ENCODE measurements around the gene CYB561D1. TPM values are rescaled to one million over a fixed set of nuclear protein-coding genes. Genes with fewer than 3 reads are reported as not detected.

Gene CYB561D1
- total RNA-seq, 2 experiments from 2014 or later, result 12.0 to 15.0 TPM

DNA sequence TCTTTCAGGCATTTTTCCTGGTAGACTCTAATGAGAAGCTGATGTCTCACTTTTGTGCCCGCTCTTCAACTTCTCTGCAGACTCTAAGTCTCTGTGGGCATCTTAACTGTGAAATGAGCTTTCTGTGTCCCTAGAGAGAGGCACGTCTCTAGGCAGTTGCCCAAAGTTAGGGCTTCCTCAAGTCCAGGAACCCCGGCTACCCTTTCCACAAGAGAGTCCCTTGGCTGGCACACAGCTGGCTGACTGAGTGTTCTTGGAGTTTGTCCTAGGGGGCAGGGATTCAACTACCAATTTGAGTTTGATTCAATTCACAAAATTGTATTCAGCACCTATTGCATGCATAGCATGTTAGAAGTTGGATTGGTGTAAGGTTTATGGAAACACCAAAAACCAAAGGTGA lies 47.2 kb downstream of the CYB561D1 start:
- ChIA-PET CTCF (interaction anchor here (1.7 to 2.1 kb wide), 2 partner anchors 8 to 99 kb away, joined by 6 read pairs; no protein-coding TSS in a partner anchor), POLR2A (interaction anchor here (0.9 kb wide), 1 partner anchor 8 kb away, joined by 3 read pairs; no protein-coding TSS in a partner anchor)
- no peaks in the 10 kb centered on the region for H3K36me3 ChIP-seq (ENCODE audit: insufficient read depth, low read length)
- Mint-ChIP-seq H3K27ac (no peak overlapping the region), H3K36me3 (ENCODE audit: low read depth) (no peaks in the 10 kb centered on the region), H3K4me1 (ENCODE audit: low read depth) (peaks cover 1% of the 10 kb centered on the region), H3K9me3 (no peaks in the 10 kb centered on the region), H3K27me3 (no peaks in the 10 kb centered on the region), H3K4me3 (no peak overlapping the region)
- intact Hi-C loops (cut with DNase I, micrococcal nuclease), result no loop called here
- H3K9me3 ChIP-seq (ENCODE audit: control insufficient read depth in 1 of 2, insufficient read depth in 1 of 2, low read length in 2 of 2), result no peaks in the 10 kb centered on the region
- no peaks in the 10 kb centered on the region for H3K27me3 ChIP-seq (ENCODE audit: control insufficient read depth in 1 of 2, insufficient read depth in 2 of 2, low read length in 2 of 2)
- no peaks in the 10 kb centered on the region for H3K4me1 ChIP-seq (ENCODE audit: insufficient read depth, low read length)
- no peak overlapping the region for H3K27ac ChIP-seq (ENCODE audit: low read depth in 1 of 2, low read length in 2 of 2)
- DNase-seq, result no peak
- H3K4me3 ChIP-seq (ENCODE audit: low read length), result no peak overlapping the region
- ATAC-seq (ENCODE audit: poor library complexity), result no peak
- TF ChIP-seq, protein P1, sequence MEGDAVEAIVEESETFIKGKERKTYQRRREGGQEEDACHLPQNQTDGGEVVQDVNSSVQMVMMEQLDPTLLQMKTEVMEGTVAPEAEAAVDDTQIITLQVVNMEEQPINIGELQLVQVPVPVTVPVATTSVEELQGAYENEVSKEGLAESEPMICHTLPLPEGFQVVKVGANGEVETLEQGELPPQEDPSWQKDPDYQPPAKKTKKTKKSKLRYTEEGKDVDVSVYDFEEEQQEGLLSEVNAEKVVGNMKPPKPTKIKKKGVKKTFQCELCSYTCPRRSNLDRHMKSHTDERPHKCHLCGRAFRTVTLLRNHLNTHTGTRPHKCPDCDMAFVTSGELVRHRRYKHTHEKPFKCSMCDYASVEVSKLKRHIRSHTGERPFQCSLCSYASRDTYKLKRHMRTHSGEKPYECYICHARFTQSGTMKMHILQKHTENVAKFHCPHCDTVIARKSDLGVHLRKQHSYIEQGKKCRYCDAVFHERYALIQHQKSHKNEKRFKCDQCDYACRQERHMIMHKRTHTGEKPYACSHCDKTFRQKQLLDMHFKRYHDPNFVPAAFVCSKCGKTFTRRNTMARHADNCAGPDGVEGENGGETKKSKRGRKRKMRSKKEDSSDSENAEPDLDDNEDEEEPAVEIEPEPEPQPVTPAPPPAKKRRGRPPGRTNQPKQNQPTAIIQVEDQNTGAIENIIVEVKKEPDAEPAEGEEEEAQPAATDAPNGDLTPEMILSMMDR (IDR thresholded peaks at IDR 0.05), result no peak

DNA sequence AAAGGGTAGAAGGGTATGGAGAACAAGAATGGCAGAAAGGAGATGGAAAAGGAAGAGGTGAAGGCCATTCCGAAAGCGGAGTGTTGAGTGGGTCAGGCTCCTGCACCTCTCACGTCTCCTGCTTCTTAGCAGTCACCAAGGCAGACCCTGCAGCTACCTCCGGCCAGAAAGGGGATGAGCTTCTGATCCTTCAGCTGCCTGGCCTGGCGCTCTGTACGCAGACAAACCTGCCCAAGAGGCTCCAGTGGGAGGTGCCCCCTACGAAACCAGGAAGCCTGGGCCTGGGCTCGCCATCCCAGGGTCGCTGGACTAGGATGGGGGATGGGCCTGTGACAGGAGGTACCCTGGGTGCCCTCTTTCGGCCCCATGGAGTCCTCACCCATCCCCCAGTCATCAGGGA lies 48.8 kb downstream of the CYB561D1 start:
- H3K4me1 Mint-ChIP-seq (ENCODE audit: low read depth), result peaks cover 17% of the 10 kb centered on the region

DNA sequence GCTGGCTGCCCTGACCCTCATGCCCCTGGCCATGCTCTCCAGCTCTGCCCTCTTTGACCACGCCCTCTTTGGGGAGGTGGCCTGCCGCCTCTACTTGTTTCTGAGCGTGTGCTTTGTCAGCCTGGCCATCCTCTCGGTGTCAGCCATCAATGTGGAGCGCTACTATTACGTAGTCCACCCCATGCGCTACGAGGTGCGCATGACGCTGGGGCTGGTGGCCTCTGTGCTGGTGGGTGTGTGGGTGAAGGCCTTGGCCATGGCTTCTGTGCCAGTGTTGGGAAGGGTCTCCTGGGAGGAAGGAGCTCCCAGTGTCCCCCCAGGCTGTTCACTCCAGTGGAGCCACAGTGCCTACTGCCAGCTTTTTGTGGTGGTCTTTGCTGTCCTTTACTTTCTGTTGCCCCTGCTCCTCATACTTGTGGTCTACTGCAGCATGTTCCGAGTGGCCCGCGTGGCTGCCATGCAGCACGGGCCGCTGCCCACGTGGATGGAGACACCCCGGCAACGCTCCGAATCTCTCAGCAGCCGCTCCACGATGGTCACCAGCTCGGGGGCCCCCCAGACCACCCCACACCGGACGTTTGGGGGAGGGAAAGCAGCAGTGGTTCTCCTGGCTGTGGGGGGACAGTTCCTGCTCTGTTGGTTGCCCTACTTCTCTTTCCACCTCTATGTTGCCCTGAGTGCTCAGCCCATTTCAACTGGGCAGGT lies 49.5 kb downstream of the CYB561D1 start:
- Histone ChIP-seq H3K4me1 (ENCODE audit: insufficient read depth, low read length) (peaks cover 9% of the 10 kb centered on the region), H3K9me3 (ENCODE audit: control insufficient read depth in 1 of 2, insufficient read depth in 1 of 2, low read length in 2 of 2) (no peaks in the 10 kb centered on the region), H3K27ac (ENCODE audit: low read depth in 1 of 2, low read length in 2 of 2) (no peak overlapping the region), H3K4me3 (ENCODE audit: low read length) (no peak overlapping the region), H3K27me3 (ENCODE audit: control insufficient read depth in 1 of 2, insufficient read depth in 2 of 2, low read length in 2 of 2) (no peaks in the 10 kb centered on the region), H3K36me3 (ENCODE audit: insufficient read depth, low read length) (no peaks in the 10 kb centered on the region)
- no peak overlapping the region for H3K27ac Mint-ChIP-seq
- TF ChIP-seq, protein P1 (IDR thresholded peaks at IDR 0.05), result no peak
- H3K4me1 Mint-ChIP-seq (ENCODE audit: low read depth), result peaks cover 22% of the 10 kb centered on the region
- no peaks in the 10 kb centered on the region for H3K9me3 Mint-ChIP-seq
- intact Hi-C loops (cut with DNase I, micrococcal nuclease), result no loop called here
- ChIA-PET POLR2A (no interaction called here), CTCF (interaction anchor here (0.5 to 3.7 kb wide), 2 partner anchors 59 to 96 kb away, joined by 3 to 43 read pairs; no protein-coding TSS in a partner anchor)
- no peaks in the 10 kb centered on the region for H3K27me3 Mint-ChIP-seq
- H3K36me3 Mint-ChIP-seq (ENCODE audit: low read depth), result peaks cover 14% of the 10 kb centered on the region
- DNase-seq, result peak in 1 of 14 experiments; percentile 28
- no peak overlapping the region for H3K4me3 Mint-ChIP-seq
- no peak for ATAC-seq (ENCODE audit: poor library complexity)

More for the DNA sequence above, 48.8 kb downstream of the CYB561D1 start:
- Mint-ChIP-seq H3K27ac (no peak overlapping the region), H3K9me3 (no peaks in the 10 kb centered on the region), H3K4me3 (no peak overlapping the region), H3K27me3 (no peaks in the 10 kb centered on the region), H3K36me3 (ENCODE audit: low read depth) (peaks cover 6% of the 10 kb centered on the region)
- TF ChIP-seq, protein P1 (IDR thresholded peaks at IDR 0.05), result no peak
- ChIA-PET CTCF (interaction anchor here (0.5 to 1.7 kb wide), 2 partner anchors 10 to 60 kb away, joined by 3 to 6 read pairs; no protein-coding TSS in a partner anchor), POLR2A (interaction anchor here (1.0 kb wide), 1 partner anchor 95 kb away, joined by 3 read pairs; no protein-coding TSS in a partner anchor)
- H3K4me3 ChIP-seq (ENCODE audit: low read length), result no peak overlapping the region
- no peaks in the 10 kb centered on the region for H3K9me3 ChIP-seq (ENCODE audit: control insufficient read depth in 1 of 2, insufficient read depth in 1 of 2, low read length in 2 of 2)
- H3K36me3 ChIP-seq (ENCODE audit: insufficient read depth, low read length), result no peaks in the 10 kb centered on the region
- no peak overlapping the region for H3K27ac ChIP-seq (ENCODE audit: low read depth in 1 of 2, low read length in 2 of 2)
- no peak for ATAC-seq (ENCODE audit: poor library complexity)
- no peaks in the 10 kb centered on the region for H3K27me3 ChIP-seq (ENCODE audit: control insufficient read depth in 1 of 2, insufficient read depth in 2 of 2, low read length in 2 of 2)
- peaks cover 9% of the 10 kb centered on the region for H3K4me1 ChIP-seq (ENCODE audit: insufficient read depth, low read length)
- peak in 1 of 14 experiments; percentile 27 for DNase-seq
- intact Hi-C loops (cut with DNase I, micrococcal nuclease), result no loop called here
